GM18508 (cell line): ENCODE data around the gene SNTG2.

Experiments used
- ATAC-seq: cut with Tn5 transposase; IDR thresholded peaks from one replicate; pipeline ENCODE4 v1.9.1; 2021; ENCODE audit warnings: moderate number of reproducible peaks; ENCODE audit not compliant: insufficient read depth, unreplicated experiment

The SNTG2 gene

GRCh38 chr2:949384-950079, 1.1 kb upstream of the SNTG2 start:
- ATAC-seq: no peak

DNA sequence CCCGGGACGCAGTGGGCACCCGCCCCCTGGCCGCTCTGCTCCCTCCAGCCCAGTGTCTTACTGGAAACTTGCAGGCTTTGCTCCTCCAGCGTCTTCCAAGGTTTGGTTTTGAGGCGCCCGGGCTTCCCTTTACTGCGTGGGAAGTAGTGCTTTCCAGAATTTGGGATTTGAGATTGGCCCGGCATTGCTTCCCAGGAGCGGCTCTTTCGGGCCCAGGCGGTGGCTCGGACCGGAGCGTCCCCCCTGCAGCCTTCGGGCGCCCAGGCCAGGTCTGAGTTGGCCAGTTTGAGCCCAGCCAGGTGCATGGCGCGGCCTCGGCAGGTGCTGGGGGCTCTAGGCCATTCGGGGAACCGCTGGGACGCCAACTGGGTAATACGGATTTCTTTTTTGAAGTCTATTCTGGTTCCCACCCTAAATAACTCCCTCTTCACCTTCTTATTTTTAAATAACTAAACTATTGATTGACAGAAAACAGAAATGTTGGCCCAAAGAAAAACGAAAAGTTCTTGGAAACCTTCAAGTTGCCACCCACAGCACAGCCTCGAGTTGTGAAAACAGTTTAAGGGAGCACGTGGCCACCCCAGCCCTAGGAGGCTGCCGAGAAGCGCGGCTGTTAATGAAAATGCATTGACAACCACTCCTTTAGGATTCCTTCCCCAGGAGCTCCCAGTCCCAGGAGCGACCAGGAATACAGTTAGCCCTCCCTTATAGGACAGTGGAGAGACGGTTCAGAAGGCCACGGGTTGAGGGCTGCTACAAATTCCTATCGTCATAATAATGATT, 766 bp downstream of the SNTG2 start:
- no peak for ATAC-seq

GRCh38 chr2:953408-953807, 2.8 kb downstream of the SNTG2 start:
- no peak for ATAC-seq

- no peak for ATAC-seq
These were observed 3.5 kb downstream of the SNTG2 start for GRCh38 chr2:953975-954686.

DNA sequence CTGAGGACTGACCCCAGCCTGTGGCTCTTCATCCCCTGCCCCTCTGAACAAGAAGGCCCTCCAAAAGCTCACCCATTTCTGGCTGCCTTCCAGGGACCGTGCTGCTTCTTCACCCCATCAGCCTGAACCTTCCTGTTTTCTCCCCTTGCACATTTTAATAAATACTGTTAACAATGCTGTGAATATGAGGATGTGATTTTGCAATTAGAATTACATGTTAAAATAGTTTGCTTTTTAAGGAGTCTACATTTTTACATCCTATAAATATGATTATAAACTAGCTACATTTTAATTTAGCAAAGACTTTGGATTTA, 4.0 kb downstream of the SNTG2 start:
- ATAC-seq: no peak

DNA sequence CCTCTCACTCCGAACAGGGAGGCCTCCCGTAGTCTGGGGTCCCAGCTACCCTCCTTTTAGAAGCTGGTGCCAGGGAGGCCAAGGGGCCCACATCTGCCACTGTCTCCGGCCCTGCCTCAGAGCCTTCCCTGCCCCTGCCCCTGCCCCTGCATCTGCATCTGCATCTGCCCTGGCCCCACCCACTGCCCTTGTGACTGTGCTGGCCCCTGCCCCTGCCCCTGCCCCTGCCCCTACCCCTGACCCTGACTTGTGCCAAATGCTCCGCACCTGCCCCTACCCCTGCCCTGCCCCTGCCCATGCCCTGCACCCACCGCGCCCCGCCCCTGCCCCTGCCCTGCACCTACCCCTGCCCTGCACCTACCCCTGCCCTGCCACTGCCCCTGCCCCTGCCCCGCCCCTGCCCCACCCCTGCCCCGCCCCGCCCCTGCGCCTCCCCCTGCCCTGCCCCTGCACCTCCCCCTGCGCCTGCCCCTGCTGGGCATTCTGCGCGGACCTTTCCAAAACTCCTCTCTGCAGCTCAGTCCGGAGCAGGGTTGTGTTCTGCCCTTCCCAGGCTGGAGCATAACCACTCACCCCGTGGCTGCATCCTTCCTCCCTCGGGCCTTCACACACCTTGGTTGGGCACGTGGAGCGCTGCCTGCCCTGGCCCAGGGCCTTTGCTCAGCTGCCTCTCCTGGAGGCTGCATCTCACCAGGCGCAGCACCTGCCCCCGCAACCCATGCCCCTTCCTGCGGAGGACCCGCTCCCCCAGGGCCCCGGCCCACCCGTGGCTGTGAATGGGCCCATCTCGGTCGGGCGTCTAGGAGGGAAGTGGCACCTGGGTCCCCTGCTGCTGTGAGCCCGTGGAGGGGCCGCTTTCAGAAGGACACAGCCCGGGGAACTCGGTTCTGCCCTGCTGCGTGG, 5.4 kb downstream of the SNTG2 start:
- no peak for ATAC-seq

DNA sequence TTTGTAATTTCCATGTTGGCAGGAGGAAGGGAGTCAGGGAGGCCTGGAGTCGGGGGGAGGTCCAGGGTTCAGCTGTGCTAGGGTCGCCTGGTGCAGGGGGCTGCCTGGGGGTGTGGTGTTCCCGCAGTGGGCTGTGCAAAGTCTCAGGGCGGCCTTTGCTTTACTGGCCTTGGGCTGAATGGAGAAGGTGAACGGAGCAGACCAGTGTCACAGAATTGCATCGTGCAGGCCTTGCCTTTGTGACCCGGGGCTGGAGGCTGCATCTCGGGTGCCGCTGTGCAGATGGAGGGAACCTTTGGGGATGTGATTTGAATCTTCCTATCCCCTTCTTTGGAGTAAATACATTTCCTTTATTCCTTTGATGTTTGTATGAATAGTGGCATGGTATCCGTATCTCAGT, 8.8 kb downstream of the SNTG2 start:
- no peak for ATAC-seq

DNA sequence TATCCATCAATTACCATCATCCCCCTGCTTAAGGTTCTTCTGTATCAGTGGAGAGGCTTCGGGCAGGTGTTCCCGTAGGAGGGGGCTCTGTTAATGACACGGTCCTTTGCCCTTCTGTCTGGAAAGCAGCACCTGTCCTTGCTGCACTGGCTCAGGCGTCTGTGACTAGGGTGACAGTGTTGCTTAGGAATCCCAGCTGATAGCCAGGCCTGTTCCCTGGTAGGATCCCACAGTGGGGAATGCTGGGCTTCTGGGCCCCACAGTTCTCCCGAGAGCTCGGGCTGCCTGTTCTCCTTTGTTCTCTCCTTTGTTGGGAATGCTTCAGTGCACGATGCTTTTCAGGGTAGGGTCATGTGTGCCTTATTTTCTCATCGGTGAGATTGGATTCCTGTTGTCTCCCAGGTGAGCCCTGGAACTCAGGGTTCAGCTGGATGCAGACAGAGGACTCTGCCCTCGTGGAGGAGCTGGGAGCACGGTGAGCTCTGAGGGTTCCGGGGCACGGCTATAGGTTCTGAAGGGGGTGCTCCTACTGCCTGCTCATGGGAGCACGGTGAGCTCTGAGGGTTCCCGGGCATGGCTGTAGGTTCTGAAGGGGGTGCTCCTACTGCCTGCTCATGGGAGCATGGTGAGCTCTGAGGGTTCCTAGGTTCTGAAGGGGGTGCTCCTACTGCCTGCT, 9.6 kb downstream of the SNTG2 start:
- no peak for ATAC-seq

- ATAC-seq: no peak
These were observed 11.1 kb downstream of the SNTG2 start for GRCh38 chr2:961786-962185.

DNA sequence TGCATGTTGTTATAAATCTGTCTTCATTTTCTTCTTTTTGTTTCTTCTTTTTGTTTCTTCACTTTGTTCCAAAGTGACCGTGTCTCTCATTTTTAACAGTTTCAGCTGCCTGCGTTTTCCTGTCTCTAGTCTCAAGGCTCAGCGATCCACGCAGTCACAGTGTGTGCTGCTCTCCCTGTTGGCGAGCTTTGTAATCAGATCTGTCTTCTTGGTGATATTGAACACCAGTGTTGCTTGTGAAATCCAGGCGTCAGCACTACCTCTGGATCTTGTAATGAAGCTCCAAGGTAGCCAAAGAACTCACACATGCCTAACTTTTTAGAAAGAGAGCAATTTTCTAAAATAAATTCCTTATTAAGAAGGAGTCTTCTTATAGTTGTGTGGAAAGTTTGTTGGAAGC, 13.2 kb downstream of the SNTG2 start:
- no peak for ATAC-seq

DNA sequence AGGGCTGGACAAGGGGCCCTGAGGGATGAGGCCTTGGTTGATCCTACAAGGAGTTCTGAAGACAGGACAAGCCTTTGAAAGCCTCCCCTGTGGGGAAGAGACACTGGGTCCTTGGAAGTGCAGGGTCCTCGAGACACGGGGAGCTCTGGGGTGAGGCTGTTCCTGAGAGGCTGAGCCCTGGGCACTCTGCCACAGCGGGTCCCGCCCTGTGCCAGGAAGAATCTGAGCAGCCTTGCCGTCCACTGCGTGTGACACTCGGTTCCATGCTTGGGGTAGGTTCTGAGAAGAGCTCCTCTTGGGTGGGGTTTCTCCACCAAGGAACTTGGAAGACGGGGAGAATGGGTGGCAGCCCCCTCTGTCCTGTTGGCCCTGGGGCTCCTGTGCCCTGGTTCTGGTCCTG, 13.9 kb downstream of the SNTG2 start:
- ATAC-seq: no peak

DNA sequence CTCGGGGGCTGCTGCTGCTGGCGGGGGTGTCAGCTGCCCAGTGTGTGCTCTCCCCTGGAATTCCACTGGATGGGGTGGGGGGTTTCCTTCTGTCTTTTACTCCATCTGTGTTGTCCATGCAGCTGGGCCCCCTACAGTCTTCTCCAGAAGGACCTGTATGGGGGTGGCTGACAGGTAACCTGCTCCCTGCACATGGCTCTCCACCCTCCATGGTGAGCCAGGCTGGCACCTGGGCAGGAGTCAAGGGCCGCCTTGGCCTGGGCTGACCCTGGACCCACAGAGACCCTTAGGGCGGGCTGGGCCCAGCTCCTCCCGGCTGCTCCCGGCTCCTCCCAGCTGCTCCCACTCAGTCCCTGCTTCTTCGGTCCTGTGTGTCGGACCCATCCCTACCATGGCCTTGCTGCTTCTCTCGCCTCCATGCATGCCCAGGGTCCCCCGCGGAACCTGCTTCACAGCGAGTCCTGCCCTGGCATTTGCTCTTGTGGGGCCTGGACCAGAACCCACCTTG, 15.0 kb downstream of the SNTG2 start:
- no peak for ATAC-seq

GRCh38 chr2:973129-973528, 22.5 kb downstream of the SNTG2 start:
- no peak for ATAC-seq

GRCh38 chr2:974054-974453, 23.4 kb downstream of the SNTG2 start:
- ATAC-seq: no peak

DNA sequence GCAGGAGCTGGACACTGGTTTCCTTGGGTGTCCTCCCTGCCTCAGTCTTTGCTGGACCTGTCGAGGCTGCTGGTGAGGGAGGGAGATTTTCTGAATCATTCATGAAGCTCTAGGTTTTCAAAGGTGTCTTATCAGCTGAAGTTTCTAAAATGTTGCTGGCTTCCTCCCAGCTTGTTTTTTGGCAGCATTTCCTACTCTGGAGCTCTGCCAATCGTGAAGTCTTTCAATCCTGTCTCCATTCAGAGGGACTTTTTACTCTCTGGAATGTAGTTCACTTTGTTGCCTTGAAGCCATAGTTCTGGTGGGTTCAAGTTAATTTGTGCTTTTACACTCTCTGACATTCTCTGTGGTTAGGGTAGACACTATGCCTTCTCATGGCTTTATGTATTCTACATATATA, 23.9 kb downstream of the SNTG2 start:
- ATAC-seq: no peak

- no peak for ATAC-seq
These were observed 24.4 kb downstream of the SNTG2 start for GRCh38 chr2:975095-975494.

GRCh38 chr2:979069-979928, 28.6 kb downstream of the SNTG2 start:
- ATAC-seq: no peak

- no peak for ATAC-seq
These were observed 29.5 kb downstream of the SNTG2 start for GRCh38 chr2:980176-980575.

DNA sequence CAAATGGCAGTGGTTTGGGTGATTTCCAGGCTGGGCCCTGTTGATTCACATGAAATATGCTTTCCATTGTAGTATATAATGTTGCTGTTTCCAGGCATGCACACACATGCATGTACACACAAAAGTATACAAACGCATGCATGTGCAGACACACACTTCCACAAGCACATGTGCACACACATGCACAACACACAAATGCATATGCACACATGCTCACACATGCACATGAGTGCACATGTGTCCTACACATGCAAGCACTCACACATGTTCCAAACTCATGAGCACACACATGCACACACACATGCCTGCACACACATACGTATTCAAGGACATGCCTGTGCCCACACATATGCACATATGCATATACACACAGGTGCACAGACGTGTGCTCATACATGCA, 30.6 kb downstream of the SNTG2 start:
- no peak for ATAC-seq
